Stomach smooth muscle (tissue), 2 donors: ENCODE results near the gene ZNRF1.

Source experiments
- H3K27ac ChIP-seq: one replicate; pipeline ENCODE4 v1.7.0; 2013; ENCODE audit warnings: mild to moderate bottlenecking, low read length, inconsistent platforms
- H3K27me3 ChIP-seq, 2 donors: one replicate each; pipeline ENCODE4 v1.7.0; 2013; ENCODE audit warnings: low read length in 2 of 2; ENCODE audit not compliant: insufficient read depth in 2 of 2, control insufficient read depth in 1 of 2
- H3K36me3 ChIP-seq, 2 donors: one replicate each; pipeline ENCODE4 v1.7.0; 2013; ENCODE audit warnings: low read length in 2 of 2; ENCODE audit not compliant: control insufficient read depth in 2 of 2, insufficient read depth in 2 of 2
- H3K4me1 ChIP-seq: one replicate; pipeline ENCODE4 v1.7.0; 2013; ENCODE audit warnings: low read length; ENCODE audit not compliant: control insufficient read depth, insufficient read depth
- H3K4me3 ChIP-seq, 2 donors: one replicate each; pipeline ENCODE4 v1.7.0; 2013; ENCODE audit warnings: low read length in 2 of 2
- H3K9ac ChIP-seq, 2 donors: one replicate each; pipeline ENCODE4 v1.7.0; 2013; ENCODE audit warnings: low read length in 2 of 2, mild to moderate bottlenecking in 1 of 2
- H3K9me3 ChIP-seq, 2 donors: one replicate each; pipeline ENCODE4 v1.7.0; 2013; ENCODE audit warnings: low read length in 2 of 2; ENCODE audit not compliant: control insufficient read depth in 2 of 2
- donor health status: healthy.
- donor health status: Pancreatic carcinoma.

The ZNRF1 gene

GRCh38 chr16:75060723-75061122 lies 61.9 kb downstream of the ZNRF1 start:
- peaks cover 0 to 2% of the 10 kb centered on the region in 2 donors for H3K9me3 ChIP-seq
- no peak overlapping the region for H3K27ac ChIP-seq
- H3K4me3 ChIP-seq: no peak overlapping the region
- no peak overlapping the region for H3K9ac ChIP-seq
- peaks cover 34% of the 10 kb centered on the region for H3K4me1 ChIP-seq
- no peaks in the 10 kb centered on the region for H3K36me3 ChIP-seq
- H3K27me3 ChIP-seq: no peaks in the 10 kb centered on the region

- Histone ChIP-seq H3K4me1 (peaks cover 36% of the 10 kb centered on the region), H3K27ac (peak overlapping the region; percentile 91), H3K27me3 (no peaks in the 10 kb centered on the region), H3K4me3 (peak overlapping the region in 1 of 2 donors; percentile 44), H3K9ac (peak overlapping the region in 1 of 2 donors; percentile 0), H3K36me3 (no peaks in the 10 kb centered on the region), H3K9me3 (peaks cover 0 to 2% of the 10 kb centered on the region in 2 donors)
These were observed 62.8 kb downstream of the ZNRF1 start for GRCh38 chr16:75061669-75062068.

- H3K4me3 ChIP-seq: peak overlapping the region; percentile 18 to 44
- H3K36me3 ChIP-seq: no peaks in the 10 kb centered on the region
- no peaks in the 10 kb centered on the region for H3K27me3 ChIP-seq
- peaks cover 0 to 2% of the 10 kb centered on the region in 2 donors for H3K9me3 ChIP-seq
- peak overlapping the region; percentile 0 to 29 for H3K9ac ChIP-seq
- peaks cover 42% of the 10 kb centered on the region for H3K4me1 ChIP-seq
- peak overlapping the region; percentile 91 for H3K27ac ChIP-seq
These were observed 63.5 kb downstream of the ZNRF1 start for GRCh38 chr16:75062135-75062975.

- H3K27me3 ChIP-seq: no peaks in the 10 kb centered on the region
- peak overlapping the region; percentile 0 to 21 for H3K9ac ChIP-seq
- H3K36me3 ChIP-seq: no peaks in the 10 kb centered on the region
- peak overlapping the region in 1 of 2 donors; percentile 3 for H3K4me3 ChIP-seq
- H3K27ac ChIP-seq: peak overlapping the region; percentile 91
- peaks cover 42% of the 10 kb centered on the region for H3K4me1 ChIP-seq
- H3K9me3 ChIP-seq: peaks cover 0 to 2% of the 10 kb centered on the region in 2 donors
These were observed 64.1 kb downstream of the ZNRF1 start for GRCh38 chr16:75062976-75063346.

GRCh38 chr16:75063549-75064088 lies 64.8 kb downstream of the ZNRF1 start:
- Histone ChIP-seq H3K27ac (peak overlapping the region; percentile 91), H3K4me3 (no peak overlapping the region), H3K36me3 (no peaks in the 10 kb centered on the region), H3K4me1 (peaks cover 37% of the 10 kb centered on the region), H3K9ac (no peak overlapping the region), H3K27me3 (no peaks in the 10 kb centered on the region), H3K9me3 (peaks cover 0 to 2% of the 10 kb centered on the region in 2 donors)

- Histone ChIP-seq H3K4me1 (peaks cover 33% of the 10 kb centered on the region), H3K27ac (peak overlapping the region; percentile 60), H3K4me3 (peak overlapping the region in 1 of 2 donors; percentile 8)
These were observed 65.8 kb downstream of the ZNRF1 start for GRCh38 chr16:75064403-75065148.

GRCh38 chr16:75065149-75065505 lies 66.3 kb downstream of the ZNRF1 start:
- Histone ChIP-seq H3K36me3 (no peaks in the 10 kb centered on the region), H3K9ac (no peak overlapping the region), H3K9me3 (peaks cover 0 to 2% of the 10 kb centered on the region in 2 donors), H3K27me3 (no peaks in the 10 kb centered on the region), H3K4me3 (no peak overlapping the region), H3K27ac (peak overlapping the region; percentile 60), H3K4me1 (peaks cover 37% of the 10 kb centered on the region)

More at GRCh38 chr16:75064403-75065148, 65.8 kb downstream of the ZNRF1 start:
- H3K36me3 ChIP-seq: no peaks in the 10 kb centered on the region
- H3K9ac ChIP-seq: no peak overlapping the region
- peaks cover 0 to 2% of the 10 kb centered on the region in 2 donors for H3K9me3 ChIP-seq
- no peaks in the 10 kb centered on the region for H3K27me3 ChIP-seq

GRCh38 chr16:75065521-75066149 lies 66.8 kb downstream of the ZNRF1 start:
- peaks cover 41% of the 10 kb centered on the region for H3K4me1 ChIP-seq
- H3K9ac ChIP-seq: no peak overlapping the region

GRCh38 chr16:75066861-75067447 lies 68.1 kb downstream of the ZNRF1 start:
- Histone ChIP-seq H3K36me3 (no peaks in the 10 kb centered on the region), H3K27ac (peak overlapping the region; percentile 56), H3K9ac (no peak overlapping the region), H3K27me3 (no peaks in the 10 kb centered on the region), H3K4me3 (no peak overlapping the region), H3K4me1 (peaks cover 41% of the 10 kb centered on the region), H3K9me3 (peaks cover 0 to 2% of the 10 kb centered on the region in 2 donors)

More at GRCh38 chr16:75065521-75066149, 66.8 kb downstream of the ZNRF1 start:
- Histone ChIP-seq H3K27ac (peak overlapping the region; percentile 60), H3K9me3 (peaks cover 0 to 2% of the 10 kb centered on the region in 2 donors), H3K27me3 (no peaks in the 10 kb centered on the region), H3K36me3 (no peaks in the 10 kb centered on the region), H3K4me3 (no peak overlapping the region)
